C4-2B (cell line): ENCODE data around the gene ETFA.

Experiments
- H3K27ac ChIP-seq: fragments of 450-650 bp; 2 replicates; pipeline ENCODE4 v1.5.1; 2017
- CTCF ChIP-seq: fragments of 450-650 bp; conservative IDR thresholded peaks from 2 replicates; pipeline ENCODE4 v1.5.1; 2017; ENCODE audit warnings: mild to moderate bottlenecking
- ZFX ChIP-seq: fragments of 450-650 bp; IDR thresholded peaks from 2 replicates; pipeline ENCODE4 v1.6.1; 2017

ETFA gene

GRCh38 chr15:76343313-76343996 lies 32.2 kb upstream of the ETFA start:
- TF ChIP-seq CTCF (no peak), ZFX (no peak)

GRCh38 chr15:76342382-76343201 lies 31.3 kb upstream of the ETFA start:
- no peak overlapping the region for H3K27ac ChIP-seq
- TF ChIP-seq CTCF: no peak
- TF ChIP-seq ZFX: no peak

More at GRCh38 chr15:76343313-76343996, 32.2 kb upstream of the ETFA start:
- H3K27ac ChIP-seq: no peak overlapping the region

- TF ChIP-seq CTCF (no peak), ZFX (no peak)
- H3K27ac ChIP-seq: no peak overlapping the region
These were observed 30.8 kb upstream of the ETFA start for GRCh38 chr15:76342058-76342381.

GRCh38 chr15:76341366-76342057 lies 30.2 kb upstream of the ETFA start:
- no peak overlapping the region for H3K27ac ChIP-seq
- no peak for TF ChIP-seq CTCF
- TF ChIP-seq ZFX: no peak

GRCh38 chr15:76340803-76341365 lies 29.6 kb upstream of the ETFA start:
- H3K27ac ChIP-seq: no peak overlapping the region
- no peak for TF ChIP-seq ZFX
- TF ChIP-seq CTCF: no peak

GRCh38 chr15:76340198-76340802 lies 29.0 kb upstream of the ETFA start:
- H3K27ac ChIP-seq: no peak overlapping the region
- no peak for TF ChIP-seq ZFX
- TF ChIP-seq CTCF: no peak
